MG63 (cell line): ENCODE data around the gene GSTT2B. TPM values are rescaled to one million over a fixed set of nuclear protein-coding genes. Genes with fewer than 3 reads are reported as not detected.
"Not testable (repeated sequence)": the region's sequence is repeated elsewhere in the genome, so short reads cannot be mapped to it uniquely, and the experiment has no call there.

Source experiments
- DNase-seq: peaks from one replicate; pipeline ENCODE4 v3.0.0-alpha.2; 2020
- H3K27me3 ChIP-seq: fragments of 250-450 bp; sonication (Bioruptor Pico); 2 replicates; pipeline ENCODE4 v1.5.1; 2020; ENCODE audit warnings: mild to moderate bottlenecking, moderate library complexity
- H3K36me3 ChIP-seq: fragments of 250-450 bp; sonication (Bioruptor Pico); 2 replicates; pipeline ENCODE4 v1.5.1; 2020; ENCODE audit warnings: mild to moderate bottlenecking, moderate library complexity
- H3K4me3 ChIP-seq: fragments of 250-450 bp; sonication (Bioruptor Pico); 2 replicates; pipeline ENCODE4 v1.5.1; 2020; ENCODE audit warnings: mild to moderate bottlenecking, moderate library complexity
- H3K9me3 ChIP-seq: fragments of 250-450 bp; sonication (Bioruptor Pico); 2 replicates; pipeline ENCODE4 v1.5.1; 2020; ENCODE audit warnings: mild to moderate bottlenecking, moderate library complexity
- total RNA-seq: library from RNA; depleted of rRNA; stranded (reverse); fragments of >200 nt; shearing (Covaris generic); gene quantifications from 2 replicates; pipeline ENCODE4 v1.2.3, GENCODE V29; 2014; ENCODE audit warnings: low replicate concordance

The GSTT2B gene
- total RNA-seq, 1 experiment from 2014 or later: 23.8 TPM

GRCh38 chr22:23993080-23993479 lies 32.1 kb upstream of the GSTT2B start:
- DNase-seq, H3K27me3 ChIP-seq, H3K4me3 ChIP-seq, H3K36me3 ChIP-seq, H3K9me3 ChIP-seq: not testable (repeated sequence)

DNA sequence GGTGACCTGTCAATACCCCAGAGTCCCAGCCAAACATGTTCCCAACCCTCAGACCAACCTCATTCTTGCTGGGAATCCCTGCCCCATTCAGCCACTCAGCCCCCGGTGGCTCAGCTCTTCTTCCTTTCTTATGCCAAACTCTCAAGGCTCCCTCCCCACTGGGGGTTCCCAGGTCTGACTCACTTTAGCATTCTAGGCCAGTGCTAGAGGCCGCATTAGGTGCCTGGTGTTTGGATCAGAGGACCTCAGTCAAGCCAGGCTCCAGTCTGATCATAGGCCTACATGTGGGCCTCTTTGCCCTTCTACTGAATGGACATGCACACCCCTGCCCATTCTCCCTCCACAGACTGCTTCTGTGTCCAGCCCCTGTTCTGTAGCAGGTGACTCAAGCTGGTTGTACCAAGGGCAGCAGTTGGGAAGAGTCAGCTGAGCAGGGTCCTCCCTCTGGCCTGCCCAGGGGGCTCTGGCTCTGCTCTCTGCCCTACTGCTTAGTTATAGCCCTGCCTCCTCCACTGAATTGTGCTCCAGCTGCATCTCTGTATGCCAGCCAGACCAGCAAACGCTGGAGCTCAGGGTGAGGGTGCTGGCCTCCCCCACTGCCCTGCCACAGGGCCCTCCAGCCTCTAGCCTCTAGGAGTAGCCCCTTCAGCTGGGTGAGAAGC lies 28.7 kb upstream of the GSTT2B start:
- DNase-seq: peak; percentile 62
- not testable (repeated sequence) for H3K27me3 ChIP-seq, H3K9me3 ChIP-seq, H3K4me3 ChIP-seq, H3K36me3 ChIP-seq

DNA sequence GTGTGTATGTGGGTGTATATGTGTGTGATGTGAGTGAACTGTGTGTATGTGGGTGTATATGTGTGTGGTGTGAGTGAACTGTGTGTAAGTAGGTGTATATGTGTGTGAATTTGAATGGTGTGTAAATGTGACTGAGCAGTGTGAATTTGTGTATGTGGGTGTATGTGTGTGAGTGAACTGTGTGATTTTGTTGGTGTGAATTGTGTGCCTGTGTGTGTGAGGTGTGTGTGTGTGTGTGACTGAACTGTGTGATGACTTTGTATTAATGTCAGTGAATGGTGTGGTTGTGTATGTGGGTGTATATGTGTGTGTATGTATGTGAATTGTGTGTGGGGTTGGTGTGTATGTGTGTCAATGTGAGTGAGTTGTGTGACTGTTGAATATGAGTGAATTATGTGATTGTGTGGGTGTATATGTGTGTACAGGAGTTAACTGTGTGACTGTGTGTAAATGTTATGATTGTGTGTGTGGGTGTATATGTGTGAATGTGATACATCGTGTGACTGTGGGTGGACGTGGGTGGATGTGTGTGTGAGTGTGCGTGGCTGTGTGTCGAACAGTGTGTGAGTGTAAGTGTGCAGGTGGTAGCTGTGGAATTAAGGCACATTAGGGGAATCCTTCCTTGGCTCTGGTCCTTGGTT lies 25.7 kb upstream of the GSTT2B start:
- not testable (repeated sequence) for DNase-seq, H3K4me3 ChIP-seq, H3K27me3 ChIP-seq, H3K36me3 ChIP-seq, H3K9me3 ChIP-seq

GRCh38 chr22:23986089-23986488 lies 25.1 kb upstream of the GSTT2B start:
- H3K9me3 ChIP-seq, H3K4me3 ChIP-seq, H3K27me3 ChIP-seq, H3K36me3 ChIP-seq, DNase-seq: not testable (repeated sequence)

DNA sequence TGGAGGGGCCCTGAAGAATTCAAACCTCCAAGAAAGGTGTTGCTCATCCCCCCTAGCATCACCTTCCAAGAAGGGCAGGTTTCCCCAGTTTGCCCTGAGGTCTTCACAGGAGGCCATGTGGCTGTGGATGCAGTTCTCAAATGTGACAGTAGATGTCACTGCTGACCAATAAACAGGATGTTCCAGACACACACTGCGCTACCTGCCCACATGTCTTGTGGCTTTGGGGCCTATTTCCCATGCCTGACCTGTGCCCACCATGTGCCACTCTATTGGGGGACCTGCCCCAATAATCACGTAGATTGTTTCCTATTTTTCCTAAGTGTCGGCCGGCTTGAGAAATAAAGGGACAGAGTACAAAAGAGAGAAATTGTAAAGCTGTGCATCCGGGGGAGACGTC lies 23.4 kb upstream of the GSTT2B start:
- peak; percentile 21 for DNase-seq
- Histone ChIP-seq H3K36me3 (no peaks in the 10 kb centered on the region), H3K4me3 (no peak overlapping the region), H3K27me3 (no peaks in the 10 kb centered on the region), H3K9me3 (no peaks in the 10 kb centered on the region)

- H3K4me3 ChIP-seq, DNase-seq, H3K9me3 ChIP-seq, H3K27me3 ChIP-seq, H3K36me3 ChIP-seq: not testable (repeated sequence)
These were observed 19.6 kb upstream of the GSTT2B start for GRCh38 chr22:23980567-23980966.

GRCh38 chr22:23979557-23980240 lies 18.7 kb upstream of the GSTT2B start, which contains the start of gene GSTT2:
Gene GSTT2 (plus strand): TSS chr22:23980134.
- H3K36me3 ChIP-seq, H3K4me3 ChIP-seq, H3K27me3 ChIP-seq, H3K9me3 ChIP-seq, DNase-seq: not testable (repeated sequence)

DNA sequence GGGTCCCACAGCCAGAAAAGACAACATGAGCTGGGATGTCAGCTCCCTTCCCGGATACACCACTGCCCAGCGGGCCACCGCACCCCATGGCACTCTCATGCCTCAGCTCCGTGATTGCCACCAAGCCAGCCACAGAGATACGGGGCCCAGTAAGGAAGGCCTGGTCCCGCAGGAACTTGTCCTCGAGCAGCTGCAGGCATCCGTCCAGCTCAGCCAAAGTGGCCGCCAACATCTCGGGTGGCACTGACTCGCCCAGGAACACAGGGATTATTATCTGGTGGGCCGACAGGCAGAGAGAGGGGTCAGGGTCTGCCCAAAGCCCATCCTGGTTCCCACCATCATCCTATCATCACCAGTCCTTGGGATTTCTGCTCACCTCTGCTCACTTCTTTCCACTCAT lies 16.3 kb upstream of the GSTT2B start:
- not testable (repeated sequence) for DNase-seq, H3K9me3 ChIP-seq, H3K4me3 ChIP-seq, H3K36me3 ChIP-seq, H3K27me3 ChIP-seq

GRCh38 chr22:23974836-23975352 lies 13.9 kb upstream of the GSTT2B start:
- H3K27me3 ChIP-seq, H3K9me3 ChIP-seq, DNase-seq, H3K4me3 ChIP-seq: not testable (repeated sequence)
- H3K36me3 ChIP-seq: peaks cover 13% of the 10 kb centered on the region

- peaks cover 17% of the 10 kb centered on the region for H3K36me3 ChIP-seq
- H3K4me3 ChIP-seq, H3K9me3 ChIP-seq, H3K27me3 ChIP-seq, DNase-seq: not testable (repeated sequence)
These were observed 13.3 kb upstream of the GSTT2B start, which contains the start of gene DDT for GRCh38 chr22:23974345-23974744. Gene DDT (minus strand): TSS chr22:23974441. CDS start chr22:23974414, 27 bp downstream.

DNA sequence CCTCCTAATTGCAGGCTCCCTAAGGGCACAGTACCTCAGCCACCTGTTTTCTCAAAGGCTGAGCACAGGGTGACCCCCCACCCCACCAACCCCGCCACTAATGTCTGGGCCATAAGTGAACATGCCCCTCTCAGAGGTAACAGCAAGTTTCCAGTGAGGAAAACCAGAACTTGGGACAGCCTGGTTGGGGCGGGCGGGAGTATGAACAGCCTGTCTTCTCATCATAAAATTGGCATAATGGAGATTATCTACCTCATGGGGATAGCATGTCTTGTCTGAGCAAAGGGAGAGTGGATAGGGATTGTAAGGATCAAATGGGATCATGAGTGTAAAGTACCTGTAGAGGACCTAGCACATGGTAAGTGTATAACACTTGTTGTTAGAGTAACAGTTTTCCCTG lies 10.9 kb upstream of the GSTT2B start:
- DNase-seq, H3K27me3 ChIP-seq, H3K9me3 ChIP-seq, H3K4me3 ChIP-seq: not testable (repeated sequence)
- H3K36me3 ChIP-seq: peaks cover 21% of the 10 kb centered on the region

DNA sequence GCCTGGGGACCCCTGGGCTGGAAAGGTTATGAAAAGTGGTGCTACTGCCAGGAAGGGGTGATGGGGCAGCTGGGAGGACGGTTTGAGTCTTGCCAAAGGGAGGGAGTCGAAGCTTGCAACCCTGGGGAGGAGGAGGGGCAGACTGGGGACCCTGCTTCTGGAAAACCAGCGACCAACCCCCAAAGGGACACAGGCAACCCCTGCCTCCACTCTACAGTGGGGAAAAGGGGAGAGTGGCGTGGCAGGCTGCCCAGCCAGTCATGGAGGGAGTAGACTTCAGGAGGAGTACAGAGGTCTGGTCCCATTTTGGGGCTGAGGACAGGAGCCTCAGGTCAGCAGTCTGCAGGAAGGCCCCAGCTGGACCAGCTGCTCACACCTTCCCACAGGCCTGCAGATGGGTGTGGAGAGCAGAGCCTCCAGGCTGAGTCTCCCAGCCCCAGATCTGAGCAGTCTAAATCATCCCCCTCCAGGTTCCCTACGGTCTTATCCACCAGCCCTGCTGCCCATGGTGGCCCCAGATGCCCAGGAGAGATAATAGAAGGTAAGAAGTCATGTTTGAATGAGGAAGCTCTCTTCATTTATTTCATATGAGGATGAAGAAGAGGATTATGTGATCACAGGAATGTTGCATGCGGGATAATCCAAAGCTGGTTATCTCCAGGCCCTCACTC lies 10.0 kb upstream of the GSTT2B start:
- DNase-seq: peak; percentile 9
- H3K36me3 ChIP-seq: peaks cover 21% of the 10 kb centered on the region
- no peak overlapping the region for H3K4me3 ChIP-seq
- no peaks in the 10 kb centered on the region for H3K27me3 ChIP-seq
- H3K9me3 ChIP-seq: no peaks in the 10 kb centered on the region

DNA sequence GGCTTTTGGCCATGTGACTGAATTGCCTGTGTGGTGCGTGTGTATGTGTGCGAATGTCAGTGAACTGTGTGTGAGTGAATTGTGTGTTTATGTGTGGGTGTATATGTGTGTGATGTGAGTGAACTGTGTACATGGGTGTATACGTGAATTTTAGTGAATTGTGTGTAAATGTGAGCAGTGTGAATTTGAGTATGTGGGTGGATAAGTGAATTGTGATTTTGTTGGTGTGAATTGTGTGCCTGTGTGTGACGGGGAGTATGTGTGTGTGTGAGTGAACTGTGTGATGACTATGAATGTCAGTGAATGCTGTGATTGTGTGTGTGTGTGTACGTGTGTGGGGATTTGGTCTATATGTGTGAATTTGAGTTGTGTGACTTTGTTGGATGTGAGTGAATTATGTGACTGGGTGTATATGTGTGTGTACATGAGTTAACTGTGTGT lies 9.2 kb upstream of the GSTT2B start:
- Histone ChIP-seq H3K9me3 (no peaks in the 10 kb centered on the region), H3K27me3 (no peaks in the 10 kb centered on the region), H3K4me3 (no peak overlapping the region), H3K36me3 (peaks cover 21% of the 10 kb centered on the region)
- no peak for DNase-seq

DNA sequence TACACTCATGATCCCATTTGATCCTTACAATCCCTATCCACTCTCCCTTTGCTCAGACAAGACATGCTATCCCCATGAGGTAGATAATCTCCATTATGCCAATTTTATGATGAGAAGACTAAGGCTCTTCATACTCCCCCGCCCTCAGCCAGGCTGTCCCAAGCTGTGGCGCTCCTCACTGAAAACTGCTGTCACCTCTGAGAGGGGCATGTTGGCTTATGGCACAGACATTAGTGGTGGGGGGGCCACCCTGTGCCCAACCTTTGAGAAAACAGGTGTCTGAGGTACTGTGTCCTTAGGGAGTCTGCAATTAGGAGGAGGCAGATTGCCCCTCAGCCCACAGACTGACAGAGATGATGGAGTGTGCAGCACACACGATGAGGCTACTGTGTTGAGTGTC lies 8.1 kb upstream of the GSTT2B start:
- Histone ChIP-seq H3K9me3 (no peaks in the 10 kb centered on the region), H3K27me3 (no peaks in the 10 kb centered on the region), H3K4me3 (no peak overlapping the region), H3K36me3 (peaks cover 21% of the 10 kb centered on the region)
- no peak for DNase-seq

DNA sequence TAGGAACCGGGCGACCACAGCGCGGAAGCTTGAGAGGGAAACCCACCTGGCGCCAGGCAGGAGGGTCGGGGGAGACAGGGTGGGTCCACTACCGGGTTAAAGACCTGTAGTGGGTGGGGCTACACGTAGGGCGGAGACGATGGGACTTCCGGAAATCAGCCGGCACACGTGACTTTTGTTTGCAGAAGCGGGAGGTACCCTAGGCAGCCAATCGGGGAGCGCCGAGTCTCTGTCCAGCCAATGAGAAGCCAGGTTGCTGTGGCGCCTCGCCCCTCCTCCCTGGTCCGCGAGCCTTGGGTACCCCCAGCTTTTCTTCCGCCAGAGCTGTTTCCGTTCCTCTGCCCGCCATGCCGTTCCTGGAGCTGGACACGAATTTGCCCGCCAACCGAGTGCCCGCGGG lies 5.6 kb upstream of the GSTT2B start, which contains the start of gene DDTL:
Gene DDTL, plus strand, starts transcription at position 321 of the 400 bp plus-strand sequence. Its CDS starts 27 bp downstream, at position 348.
- DNase-seq, H3K9me3 ChIP-seq, H3K4me3 ChIP-seq, H3K27me3 ChIP-seq: not testable (repeated sequence)
- H3K36me3 ChIP-seq: peaks cover 17% of the 10 kb centered on the region

DNA sequence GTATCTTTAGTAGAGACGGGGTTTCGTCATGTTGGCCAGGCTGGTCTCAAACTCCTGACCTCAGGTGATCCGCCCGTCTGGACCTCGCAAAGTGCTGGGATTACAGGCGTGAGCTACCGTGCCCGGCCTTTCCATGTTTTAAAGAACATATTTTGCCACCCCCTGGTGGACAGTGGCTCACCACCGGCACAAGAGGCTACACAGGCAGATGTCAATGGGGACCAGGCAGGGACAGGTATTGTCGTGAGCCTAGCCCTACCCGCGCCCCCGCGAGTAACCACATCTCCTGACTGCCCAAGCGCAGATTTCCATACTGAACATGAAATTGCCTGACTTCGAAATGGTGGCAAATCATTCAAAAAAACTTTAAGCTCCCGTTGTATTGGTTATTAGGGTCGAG lies 5.1 kb upstream of the GSTT2B start:
- H3K9me3 ChIP-seq, DNase-seq, H3K27me3 ChIP-seq, H3K4me3 ChIP-seq: not testable (repeated sequence)
- H3K36me3 ChIP-seq: peaks cover 13% of the 10 kb centered on the region
